ENCODE results near the gene IL22.
A peak's percentile ranks its signal among the peaks of the same experiment; 100 is the strongest.

The IL22 gene

DNA sequence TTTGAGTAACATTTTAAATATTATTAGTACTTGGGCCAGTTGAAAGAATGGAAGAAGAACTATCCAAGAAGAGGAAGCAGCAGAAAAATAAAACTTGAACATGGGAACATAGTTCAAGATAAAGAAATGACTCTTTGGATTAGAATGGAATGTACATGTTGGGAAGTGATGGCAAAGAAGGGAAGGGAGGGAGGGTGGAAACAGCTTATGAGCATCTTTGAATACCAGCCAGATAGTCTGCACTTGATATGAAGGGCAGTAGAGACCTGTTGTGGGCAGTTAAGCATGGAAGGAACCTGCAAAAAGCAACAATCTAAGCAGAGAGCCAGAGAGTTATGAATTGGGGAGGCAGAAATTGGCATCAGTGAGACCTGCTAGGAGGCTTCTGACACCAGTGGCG lies 10.0 kb upstream of the IL22 start:
- DNase-seq, result no peak

DNA sequence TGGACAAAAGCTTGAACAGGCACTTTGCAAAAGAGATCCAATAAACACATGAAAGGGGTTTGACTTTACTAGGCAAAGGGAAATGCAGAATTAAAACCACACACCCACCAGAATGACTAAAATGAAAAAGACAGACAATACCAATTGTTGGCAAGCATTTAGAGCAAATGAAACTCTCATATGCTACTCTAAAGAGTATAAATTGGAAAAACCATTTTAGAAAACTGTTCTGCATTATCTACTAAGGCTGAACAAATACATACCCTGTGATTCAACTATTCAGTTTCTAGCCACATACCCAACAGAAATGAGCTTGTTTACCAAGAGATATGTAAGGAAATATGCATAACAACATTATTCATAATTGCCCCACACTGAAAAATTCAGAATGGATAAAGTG lies 8.5 kb upstream of the IL22 start:
- no peak for DNase-seq

GRCh38 chr12:68260153-68260552 lies 6.7 kb upstream of the IL22 start:
- no peak for DNase-seq

DNA sequence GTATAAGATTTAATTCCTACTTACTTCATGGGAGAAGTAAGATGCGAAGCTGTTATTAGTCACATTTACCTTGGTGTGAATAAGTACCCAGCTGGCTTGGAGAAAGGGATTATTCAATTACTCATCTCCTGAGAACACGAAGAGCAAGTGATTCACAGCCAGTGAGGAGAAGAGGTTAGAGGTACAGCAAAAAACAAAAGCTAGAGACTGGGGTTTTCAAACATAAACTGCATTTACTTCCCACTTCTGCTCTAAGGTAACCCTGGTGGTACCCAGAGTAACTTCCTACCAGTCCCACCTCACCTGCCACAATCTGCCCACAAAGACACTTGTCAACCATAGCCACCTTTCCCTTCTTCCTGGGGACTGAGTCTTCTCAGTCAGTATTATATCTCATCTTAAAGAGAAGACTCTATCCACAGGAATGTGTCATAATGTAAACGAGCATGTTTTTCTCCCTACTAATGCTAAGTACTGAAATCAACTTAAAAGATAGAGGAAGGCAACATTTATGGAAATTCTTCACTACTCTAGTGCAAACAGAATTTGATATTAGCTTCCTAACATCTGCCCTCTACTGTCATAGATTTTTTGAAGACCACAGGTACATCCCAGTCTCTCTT lies 6.0 kb upstream of the IL22 start:
- no peak for DNase-seq

DNA sequence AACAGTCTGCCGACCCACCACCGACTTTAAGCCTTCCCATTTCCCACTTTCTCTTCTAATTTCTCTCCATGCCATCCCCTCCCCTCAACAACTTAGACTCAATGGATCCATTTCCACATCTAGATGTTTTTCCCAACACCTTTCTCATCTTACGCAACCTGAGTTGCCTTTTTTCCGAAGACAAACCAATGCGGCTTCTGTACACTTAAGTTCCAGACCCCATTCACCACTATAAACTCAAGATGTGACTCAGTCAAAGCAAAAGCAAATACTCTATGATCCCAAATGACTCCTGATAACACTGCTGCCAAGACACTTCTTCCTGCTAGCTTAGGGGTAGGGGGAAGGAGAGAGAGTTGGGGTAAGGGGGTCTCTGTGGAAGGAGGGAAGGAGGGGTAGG lies 1.3 kb downstream of the IL22 start:
- no peak for DNase-seq

DNA sequence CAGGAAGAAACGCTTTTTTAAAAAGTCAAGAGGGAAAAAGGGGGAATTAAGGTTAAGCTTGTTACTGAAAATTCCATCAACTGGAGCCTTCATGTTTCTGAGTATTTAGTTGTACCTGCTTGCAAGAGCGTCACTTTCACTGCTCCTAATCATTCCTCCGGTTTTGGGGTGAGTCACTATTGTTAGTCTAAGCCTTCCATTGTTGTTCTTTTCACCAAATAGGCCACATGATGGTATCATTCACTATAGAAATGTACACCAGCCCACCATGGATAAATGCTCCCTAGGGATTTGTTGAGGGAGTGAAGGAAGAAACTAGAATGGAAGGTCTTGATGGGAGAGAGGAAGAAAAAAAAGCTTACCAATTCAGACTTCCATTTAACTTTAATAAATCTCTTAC lies 3.0 kb downstream of the IL22 start:
- no peak for DNase-seq

- DNase-seq, result no peak
These were observed 5.6 kb downstream of the IL22 start for GRCh38 chr12:68247785-68248184.

GRCh38 chr12:68246350-68246749 lies 7.1 kb downstream of the IL22 start:
- no peak for DNase-seq

GRCh38 chr12:68245180-68246021 lies 8.0 kb downstream of the IL22 start:
- DNase-seq, result no peak

DNA sequence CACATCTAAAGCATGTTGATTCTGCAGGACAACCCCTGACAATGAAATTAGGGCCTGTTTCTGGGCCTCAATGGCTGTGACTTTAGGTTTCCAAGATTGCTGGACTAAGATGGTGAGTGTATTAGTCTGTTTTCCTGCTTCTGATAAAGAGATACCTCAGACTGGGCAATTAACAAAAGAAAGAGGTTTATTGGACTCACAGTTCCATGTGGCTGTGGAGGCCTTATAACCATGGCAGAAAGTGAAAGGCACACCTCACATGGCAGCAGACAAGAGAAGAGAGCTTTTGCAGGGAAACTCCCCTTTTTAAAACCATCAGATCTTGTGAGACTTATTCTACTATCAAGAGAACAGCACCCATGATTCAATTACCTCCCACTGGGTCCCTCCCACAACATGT lies 10.6 kb downstream of the IL22 start:
- DNase-seq, result no peak

- peak; percentile 67 for DNase-seq
These were observed 12.4 kb downstream of the IL22 start for GRCh38 chr12:68240975-68241374.

- no peak for DNase-seq
These were observed 13.3 kb downstream of the IL22 start for GRCh38 chr12:68240079-68240478.

DNA sequence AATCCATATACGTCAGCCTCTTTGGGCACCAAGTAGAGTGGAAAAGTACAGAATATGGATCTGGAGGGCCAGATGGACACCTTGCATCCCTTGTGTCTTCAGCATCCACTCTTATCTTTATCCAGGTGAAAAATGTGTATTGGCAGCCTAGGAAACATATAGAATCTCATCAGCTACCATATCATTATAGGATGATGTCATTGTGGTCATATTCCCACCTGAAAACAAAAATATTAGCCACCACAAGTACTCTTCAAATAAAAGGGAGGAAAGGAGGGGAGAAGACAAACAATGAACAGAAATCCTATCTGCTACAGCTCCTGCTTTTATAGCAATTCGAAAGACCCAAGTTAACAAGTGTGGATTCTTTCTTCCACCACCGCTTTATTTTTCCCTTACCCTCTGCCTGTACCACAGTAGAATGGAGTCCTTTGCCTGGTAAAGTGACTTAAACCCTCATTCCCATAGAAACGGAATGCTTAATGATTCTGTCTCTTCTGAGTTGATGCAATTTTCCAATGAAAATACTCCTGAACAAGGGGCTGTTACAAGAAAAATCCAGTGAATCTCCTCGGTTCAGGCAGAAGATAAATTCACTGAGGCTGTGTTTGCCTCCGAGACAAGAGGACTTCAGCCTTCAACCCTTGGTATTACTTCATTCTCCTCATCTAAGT lies 14.0 kb downstream of the IL22 start:
- no peak for DNase-seq

- no peak for DNase-seq
These were observed 15.8 kb downstream of the IL22 start for GRCh38 chr12:68237619-68238018.

- DNase-seq, result no peak
These were observed 16.3 kb downstream of the IL22 start for GRCh38 chr12:68237078-68237477.

- DNase-seq, result peak; percentile 63
These were observed 16.9 kb downstream of the IL22 start for GRCh38 chr12:68236421-68237059.

DNA sequence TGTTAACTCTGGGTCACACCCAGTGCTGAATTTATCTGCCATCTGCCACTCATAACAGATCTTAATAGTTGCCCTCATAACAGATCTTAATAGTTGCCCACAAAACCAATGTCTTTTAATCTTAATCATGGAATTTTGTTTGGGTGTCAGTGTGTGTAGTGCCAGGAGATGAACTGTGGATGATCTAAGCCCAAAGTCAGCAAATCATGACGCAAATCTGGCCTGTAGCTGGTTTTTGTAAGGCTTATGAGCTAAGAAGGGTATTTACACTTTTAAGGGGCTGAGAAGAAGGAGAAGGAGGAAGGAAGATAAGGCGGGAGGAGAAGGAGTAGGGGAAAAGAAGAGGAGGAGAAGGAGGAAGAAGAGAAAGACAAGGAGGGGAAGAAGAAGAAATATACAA lies 17.8 kb downstream of the IL22 start:
- no peak for DNase-seq

- no peak for DNase-seq
These were observed 19.3 kb downstream of the IL22 start for GRCh38 chr12:68234140-68234539.

DNA sequence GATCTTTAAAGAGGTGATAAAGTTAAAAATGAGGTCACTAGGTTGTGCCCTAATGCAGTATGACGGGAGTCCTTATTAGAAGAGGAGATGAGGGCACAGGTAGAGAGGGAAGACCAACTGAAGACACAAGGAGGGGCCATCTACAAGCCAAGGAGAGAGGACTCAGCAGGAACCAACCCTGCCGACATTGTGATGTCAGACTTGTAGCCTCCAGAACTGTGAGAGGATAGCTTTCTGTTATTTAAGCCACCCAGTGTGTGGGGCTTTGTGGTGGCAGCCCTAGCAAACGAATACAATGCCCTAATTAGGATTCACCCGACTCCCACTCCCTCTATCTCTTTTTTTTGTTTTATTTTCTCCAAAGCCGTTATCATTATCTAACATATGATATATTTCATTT lies 19.9 kb downstream of the IL22 start:
- no peak for DNase-seq

- DNase-seq, result no peak
These were observed 21.7 kb downstream of the IL22 start for GRCh38 chr12:68231691-68232090.

GRCh38 chr12:68231229-68231628 lies 22.2 kb downstream of the IL22 start:
- no peak for DNase-seq

DNA sequence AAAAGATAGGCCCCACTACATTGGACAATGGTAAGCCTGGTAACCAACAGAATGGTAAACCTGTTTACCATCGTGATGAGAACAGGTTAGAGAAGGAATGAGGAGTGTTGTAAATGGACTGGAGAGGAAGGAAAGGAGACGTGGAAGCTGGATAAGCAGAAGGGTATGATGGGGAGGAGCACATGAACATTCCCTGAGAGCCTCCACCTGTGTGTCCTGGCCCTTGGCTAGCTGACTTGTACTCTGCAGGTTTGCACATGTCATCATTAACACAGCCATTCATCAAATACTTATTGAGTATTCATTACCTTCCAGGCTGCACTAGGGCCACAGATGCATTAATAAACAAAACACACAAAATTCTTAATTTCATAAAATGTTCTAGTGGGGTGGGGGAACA lies 23.4 kb downstream of the IL22 start:
- DNase-seq, result no peak

DNA sequence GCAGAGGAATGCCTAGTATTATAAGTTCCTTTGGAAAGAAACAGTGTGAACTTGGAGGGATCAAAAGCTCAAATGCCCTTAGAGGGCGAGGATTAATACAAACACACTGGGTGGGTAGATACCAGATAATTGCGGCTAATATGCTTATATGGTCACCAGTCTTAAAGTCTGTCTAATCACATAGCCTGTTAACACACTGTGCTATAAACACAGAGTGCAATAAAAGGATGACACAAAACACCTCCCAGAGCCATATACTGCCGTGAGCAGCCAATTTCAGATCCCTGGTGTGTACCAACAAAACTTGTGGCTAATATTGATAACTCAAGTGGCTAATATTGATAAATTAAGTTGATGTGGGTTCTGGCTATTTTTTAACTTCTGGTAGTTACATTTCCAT lies 26.0 kb downstream of the IL22 start:
- DNase-seq, result no peak

All from activated CD8-positive, alpha-beta memory T cell treated with anti-CD3 and anti-CD28 coated beads for 24 hours (primary cell).